VCaP (cell line): ENCODE measurements around the gene RAI1.

Experiments used
- H3K27ac ChIP-seq: fragments of 450-650 bp; 2 replicates; pipeline ENCODE4 v1.5.1; 2017
- CTCF ChIP-seq: fragments of 450-650 bp; conservative IDR thresholded peaks from 2 replicates; pipeline ENCODE4 v1.5.1; 2017; ENCODE audit warnings: mild to moderate bottlenecking, moderate library complexity

RAI1 gene

GRCh38 chr17:17760872-17761550 is 79.8 kb downstream of the RAI1 start:
- H3K27ac ChIP-seq = no peak overlapping the region
- no peak for TF ChIP-seq CTCF

GRCh38 chr17:17761894-17762743 is 80.9 kb downstream of the RAI1 start:
- no peak for TF ChIP-seq CTCF
- H3K27ac ChIP-seq = no peak overlapping the region

GRCh38 chr17:17762744-17763105 is 81.5 kb downstream of the RAI1 start:
- no peak overlapping the region for H3K27ac ChIP-seq
- no peak for TF ChIP-seq CTCF

GRCh38 chr17:17763136-17763535 is 81.9 kb downstream of the RAI1 start:
- no peak for TF ChIP-seq CTCF
- no peak overlapping the region for H3K27ac ChIP-seq

- TF ChIP-seq CTCF = no peak
- no peak overlapping the region for H3K27ac ChIP-seq
These were observed 82.5 kb downstream of the RAI1 start for GRCh38 chr17:17763734-17764133.

- H3K27ac ChIP-seq = no peak overlapping the region
- no peak for TF ChIP-seq CTCF
These were observed 84.3 kb downstream of the RAI1 start for GRCh38 chr17:17765359-17766076.

GRCh38 chr17:17766077-17766743 is 85.0 kb downstream of the RAI1 start:
- TF ChIP-seq CTCF = no peak
- no peak overlapping the region for H3K27ac ChIP-seq
